Central memory CD4-positive, alpha-beta T cell (primary cell): ENCODE measurements around the gene RNF224.
"Not testable (repeated sequence)": the region's sequence is repeated elsewhere in the genome, so short reads cannot be mapped to it uniquely, and the experiment has no call there.

Experiments used
- DNase-seq: peaks from one replicate; pipeline ENCODE4 v3.0.0; 2022

Gene RNF224

DNA sequence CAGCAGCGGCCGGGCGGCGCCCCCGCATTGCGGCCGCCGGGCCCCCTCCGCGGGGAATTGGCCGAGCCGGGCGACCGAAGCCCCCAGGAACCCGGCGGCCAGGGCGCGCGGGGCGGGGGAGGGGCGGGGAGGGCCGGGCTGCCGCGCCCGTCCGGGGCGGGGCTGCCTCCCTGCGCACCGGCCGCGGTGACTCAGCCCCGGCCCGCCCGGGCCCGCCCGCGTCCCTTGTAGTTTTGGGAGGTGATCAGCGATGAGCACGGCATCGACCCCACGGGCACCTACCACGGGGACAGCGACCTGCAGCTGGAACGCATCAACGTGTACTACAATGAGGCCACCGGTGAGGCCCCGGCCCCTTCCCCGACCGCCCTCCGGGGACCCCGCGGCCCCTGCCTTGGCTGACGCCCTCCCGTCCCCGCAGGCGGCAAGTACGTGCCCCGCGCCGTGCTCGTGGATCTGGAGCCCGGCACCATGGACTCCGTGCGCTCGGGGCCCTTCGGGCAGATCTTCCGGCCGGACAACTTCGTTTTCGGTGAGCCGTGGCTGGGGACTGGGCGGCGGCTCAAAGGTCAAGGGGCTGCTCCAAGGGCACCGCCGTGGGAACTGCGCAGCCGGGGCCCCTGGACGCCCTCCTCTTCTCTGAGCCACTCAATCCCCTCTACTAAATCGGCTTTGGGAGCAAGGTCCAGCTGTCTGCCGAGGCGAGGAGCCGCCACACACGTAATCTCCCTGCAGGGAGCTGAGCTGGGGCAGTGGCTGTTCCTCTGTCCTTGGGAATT lies 14.4 kb downstream of the RNF224 start:
- DNase-seq: peak; percentile 55

GRCh38 chr9:137242269-137243203 lies 15.2 kb downstream of the RNF224 start:
- DNase-seq: no peak

DNA sequence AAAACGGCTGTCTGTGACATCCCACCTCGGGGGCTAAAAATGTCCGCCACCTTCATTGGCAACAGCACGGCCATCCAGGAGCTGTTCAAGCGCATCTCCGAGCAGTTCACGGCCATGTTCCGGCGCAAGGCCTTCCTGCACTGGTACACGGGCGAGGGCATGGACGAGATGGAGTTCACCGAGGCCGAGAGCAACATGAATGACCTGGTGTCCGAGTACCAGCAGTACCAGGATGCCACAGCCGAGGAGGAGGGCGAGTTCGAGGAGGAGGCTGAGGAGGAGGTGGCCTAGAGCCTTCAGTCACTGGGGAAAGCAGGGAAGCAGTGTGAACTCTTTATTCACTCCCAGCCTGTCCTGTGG lies 15.9 kb downstream of the RNF224 start:
- DNase-seq: not testable (repeated sequence)

DNA sequence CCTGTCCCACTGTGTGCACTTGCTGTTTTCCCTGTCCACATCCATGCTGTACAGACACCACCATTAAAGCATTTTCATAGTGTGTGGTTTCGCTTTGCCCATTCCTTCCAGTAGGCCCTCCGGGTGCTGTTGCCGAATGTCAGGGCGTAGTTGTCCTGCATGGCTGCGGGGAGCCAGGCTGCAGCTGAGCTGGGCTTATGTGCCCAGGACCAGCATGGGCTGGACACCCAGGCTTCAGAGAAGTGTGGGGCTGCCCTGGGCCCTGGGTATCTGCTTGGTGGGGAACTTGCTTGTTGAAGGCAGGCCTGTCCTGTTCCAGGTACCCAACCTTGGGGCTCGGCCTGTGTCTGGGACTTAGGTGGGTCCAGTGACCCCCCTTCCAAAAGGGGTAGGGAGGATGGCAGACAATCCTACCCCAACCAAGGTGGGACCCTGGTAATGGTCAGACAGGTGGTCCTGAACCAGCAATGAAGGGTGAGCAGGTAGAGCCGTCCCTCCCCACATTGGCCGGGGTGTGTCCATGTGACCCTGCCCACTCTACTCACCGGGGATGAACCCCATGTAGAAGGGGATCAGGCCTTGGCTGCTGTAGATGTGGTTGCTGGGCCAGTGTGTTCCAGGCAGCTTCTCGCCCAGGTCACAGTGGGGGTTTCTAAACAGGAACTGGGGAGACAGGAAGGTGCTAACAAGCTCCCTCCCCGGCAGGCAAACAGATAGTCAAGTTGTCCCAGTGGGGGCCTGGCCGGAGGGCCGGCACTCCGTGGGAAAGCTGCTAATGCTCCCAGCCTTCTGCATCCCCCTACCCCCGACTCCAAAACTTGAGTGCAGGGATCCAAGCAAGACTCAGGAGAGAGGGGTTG lies 16.6 kb downstream of the RNF224 start:
- no peak for DNase-seq

DNA sequence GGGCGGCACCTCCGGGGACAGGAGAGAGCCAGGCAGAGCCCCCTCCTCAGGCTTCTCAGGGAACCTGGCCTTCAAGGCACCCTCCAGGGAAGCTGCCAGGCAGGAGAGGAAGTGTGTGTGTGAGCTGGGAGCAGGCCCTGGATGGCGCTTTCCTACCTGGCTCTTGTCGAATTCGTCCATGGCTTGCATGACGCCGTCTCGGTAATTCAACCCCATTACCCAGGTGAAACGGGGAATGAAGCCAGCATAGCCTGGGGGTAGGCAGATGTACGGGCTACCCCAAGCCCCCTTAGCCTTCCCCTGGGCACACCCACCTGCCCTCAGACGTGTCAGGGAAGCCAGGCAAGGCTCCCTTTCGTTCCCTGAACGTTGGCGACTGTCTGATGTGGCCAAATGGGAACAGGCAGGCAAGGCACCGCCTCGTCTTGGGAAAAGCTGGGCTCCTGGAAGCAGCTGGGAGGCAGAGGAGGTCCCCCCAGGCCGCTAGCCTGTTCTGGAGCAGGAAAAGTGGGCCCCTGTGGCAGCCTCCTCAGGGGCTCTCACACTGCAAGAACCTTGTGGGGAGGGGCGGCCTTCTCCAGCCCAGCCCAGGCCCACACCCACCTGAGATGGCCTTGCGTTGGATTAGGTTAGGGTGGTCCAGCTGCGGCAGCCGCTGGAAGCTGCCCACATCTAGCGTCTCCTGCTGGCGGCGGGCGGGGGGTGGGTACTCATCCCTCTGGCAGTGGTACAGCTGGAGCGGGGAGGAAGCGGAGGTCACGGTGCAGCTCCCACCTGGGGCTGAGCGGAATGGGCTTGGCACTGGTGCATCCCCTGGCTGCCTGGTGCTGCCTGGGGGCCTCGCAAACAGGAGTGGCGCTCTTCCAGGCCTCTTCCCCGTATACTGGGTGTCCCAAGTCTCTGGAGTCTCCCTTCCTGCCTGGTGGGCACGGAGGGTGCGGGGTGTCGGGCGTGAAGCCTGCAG lies 17.5 kb downstream of the RNF224 start:
- DNase-seq: no peak

DNA sequence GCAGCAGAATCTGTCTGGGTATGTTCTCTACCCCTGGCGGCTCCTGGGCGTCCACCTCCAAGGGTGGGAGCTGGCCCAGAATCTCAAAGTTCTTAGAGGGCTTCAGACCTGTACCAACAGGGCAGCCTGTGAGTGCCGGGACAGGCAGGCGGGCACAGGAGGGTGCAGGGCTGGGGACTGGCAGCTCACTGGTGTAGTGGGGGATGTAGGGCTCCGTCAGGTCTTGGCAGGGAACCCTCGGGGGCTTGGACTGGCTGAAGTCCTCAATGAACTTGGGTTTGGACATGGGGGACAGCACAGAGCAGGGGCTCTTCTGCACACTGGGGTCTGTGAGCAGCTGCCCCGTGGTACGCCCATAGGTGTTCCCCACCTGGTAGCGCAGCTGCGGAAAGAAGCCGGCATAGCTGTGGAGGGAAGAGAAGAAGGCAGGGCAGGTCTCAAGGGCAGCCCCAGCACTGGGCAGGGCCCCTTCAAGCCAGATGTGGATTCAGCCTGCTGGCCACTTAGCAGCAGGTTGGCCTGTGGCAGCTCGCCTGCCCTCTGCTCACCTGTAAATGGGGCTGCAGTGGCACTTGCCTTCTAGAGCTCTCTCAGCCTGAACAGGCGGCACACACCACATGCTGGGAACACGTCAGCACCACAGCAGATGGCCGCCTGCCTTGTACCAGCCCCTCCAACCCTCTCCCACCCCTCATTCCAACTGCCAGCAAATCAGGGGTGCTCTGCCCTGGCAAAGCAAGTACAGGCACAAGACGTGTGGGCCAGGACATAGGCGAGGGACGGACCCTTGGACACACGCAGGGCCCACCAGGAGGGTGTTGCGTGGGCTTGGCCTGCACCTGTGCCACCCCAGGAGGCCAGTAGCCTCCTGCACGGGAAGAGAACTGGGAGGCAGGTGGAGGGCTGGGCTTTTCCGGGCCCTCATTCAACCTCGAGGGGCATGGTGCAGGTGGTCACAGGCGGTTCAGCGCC lies 18.4 kb downstream of the RNF224 start:
- no peak for DNase-seq

DNA sequence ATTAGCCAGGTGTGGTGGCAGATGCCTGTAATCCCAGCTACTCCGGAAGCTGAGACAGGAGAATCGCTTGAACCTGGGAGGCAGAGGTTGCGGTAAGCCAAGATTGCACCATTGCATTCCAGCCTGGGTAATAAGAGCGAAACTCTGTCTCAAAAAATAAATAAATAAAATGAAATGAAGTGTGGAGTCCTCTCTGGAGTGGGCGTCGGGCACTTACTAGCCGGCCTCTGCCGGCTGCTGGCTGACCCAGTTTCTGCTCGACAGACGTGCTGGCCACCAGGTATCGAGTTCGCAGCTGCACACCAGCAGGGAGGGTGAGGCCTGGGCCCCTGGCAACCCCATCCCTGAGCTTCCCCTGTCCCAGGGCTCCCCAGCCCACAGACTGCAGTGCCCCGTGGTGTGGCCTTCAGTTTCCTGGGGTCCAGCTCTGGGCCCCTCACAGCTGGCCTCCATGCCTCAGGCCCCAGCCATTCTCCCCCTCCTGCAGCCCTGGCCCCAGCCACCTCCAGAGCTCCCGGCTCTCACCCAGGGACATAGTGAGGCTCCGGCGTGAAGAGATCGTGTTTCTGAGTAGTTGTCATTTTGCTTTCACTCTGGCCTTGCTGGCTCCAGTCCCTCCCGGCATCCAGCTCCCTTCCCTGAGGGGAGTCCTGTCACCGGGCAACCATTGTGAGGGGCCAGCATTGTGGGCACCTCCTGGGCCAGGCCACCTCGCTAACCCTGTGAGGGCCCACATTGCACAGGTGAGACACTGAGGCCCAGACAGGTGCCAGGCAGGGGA lies 20.0 kb downstream of the RNF224 start:
- no peak for DNase-seq

DNA sequence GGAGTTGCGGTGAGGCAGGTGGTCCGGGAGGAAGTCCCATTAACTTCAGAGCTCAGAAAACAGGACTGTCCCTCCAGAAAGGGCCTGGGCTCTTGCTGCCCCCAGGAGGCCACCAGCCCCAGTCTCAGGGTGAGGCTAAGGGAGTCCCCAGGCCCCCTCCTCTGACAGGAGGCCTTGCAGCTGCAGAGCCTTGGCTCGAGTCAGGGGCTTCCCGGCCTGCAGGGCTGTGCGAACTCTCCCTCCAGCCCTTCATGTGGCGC lies 20.5 kb downstream of the RNF224 start:
- DNase-seq: no peak

DNA sequence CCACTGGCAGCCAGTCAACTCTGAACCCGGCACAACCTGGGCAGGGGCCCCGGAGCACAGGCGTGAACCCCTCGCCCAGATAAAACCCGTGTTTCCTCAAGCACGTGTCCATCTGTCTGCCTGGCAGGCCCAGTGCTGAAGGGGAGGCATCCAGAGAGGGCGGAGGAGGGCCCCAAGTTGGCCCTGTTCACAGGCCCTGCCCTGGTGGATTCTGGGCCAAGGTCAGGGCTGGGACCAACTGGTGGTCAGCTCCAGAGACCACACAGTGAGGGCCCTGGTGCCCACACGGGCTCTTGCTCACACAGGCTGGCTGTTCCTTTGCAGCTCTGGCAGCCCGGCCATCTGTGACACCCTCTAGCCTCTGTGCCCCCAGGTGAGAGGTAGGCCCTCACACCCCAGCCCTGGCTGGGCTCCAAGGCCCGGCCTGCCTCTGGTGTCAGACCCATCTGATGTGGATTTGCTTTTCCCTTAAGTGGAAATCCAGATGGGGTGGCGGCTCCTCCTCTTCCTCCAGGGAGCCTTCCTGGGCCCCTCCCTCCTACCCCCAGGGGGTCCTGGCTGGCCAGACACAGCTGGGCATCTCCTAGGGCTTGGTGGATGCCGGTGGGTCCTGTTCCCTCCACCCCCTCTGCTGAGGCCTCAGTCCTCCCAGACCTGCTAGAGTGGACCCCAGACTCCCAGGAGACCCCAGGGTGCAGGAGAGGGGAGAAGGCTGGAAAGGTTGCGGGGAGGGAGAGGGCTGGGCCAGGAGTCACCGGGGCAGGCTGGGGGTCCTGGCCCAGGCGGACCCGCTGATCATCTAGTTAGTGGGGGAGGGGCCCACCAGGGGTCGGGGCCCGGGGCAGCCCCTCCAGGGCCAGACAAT lies 23.3 kb downstream of the RNF224 start:
- no peak for DNase-seq

DNA sequence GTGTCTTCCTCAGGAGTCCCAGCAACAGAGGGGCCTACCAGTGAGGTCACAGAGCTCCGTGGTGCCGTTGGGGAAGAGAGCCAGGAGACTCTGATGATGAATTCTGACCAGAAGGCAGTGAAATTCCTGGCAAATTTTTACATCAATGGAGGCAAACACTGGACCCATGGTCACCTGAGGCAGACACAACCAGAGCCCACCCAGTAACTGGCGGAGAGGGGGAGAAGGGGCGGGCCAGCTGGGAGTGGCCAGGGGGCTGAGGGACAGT lies 23.8 kb downstream of the RNF224 start, which contains the start of gene STPG3:
TSS of gene STPG3 (plus strand) at position 93 of the 268 bp plus-strand sequence. CDS start at position 94, 1 bp downstream.
- DNase-seq: no peak

DNA sequence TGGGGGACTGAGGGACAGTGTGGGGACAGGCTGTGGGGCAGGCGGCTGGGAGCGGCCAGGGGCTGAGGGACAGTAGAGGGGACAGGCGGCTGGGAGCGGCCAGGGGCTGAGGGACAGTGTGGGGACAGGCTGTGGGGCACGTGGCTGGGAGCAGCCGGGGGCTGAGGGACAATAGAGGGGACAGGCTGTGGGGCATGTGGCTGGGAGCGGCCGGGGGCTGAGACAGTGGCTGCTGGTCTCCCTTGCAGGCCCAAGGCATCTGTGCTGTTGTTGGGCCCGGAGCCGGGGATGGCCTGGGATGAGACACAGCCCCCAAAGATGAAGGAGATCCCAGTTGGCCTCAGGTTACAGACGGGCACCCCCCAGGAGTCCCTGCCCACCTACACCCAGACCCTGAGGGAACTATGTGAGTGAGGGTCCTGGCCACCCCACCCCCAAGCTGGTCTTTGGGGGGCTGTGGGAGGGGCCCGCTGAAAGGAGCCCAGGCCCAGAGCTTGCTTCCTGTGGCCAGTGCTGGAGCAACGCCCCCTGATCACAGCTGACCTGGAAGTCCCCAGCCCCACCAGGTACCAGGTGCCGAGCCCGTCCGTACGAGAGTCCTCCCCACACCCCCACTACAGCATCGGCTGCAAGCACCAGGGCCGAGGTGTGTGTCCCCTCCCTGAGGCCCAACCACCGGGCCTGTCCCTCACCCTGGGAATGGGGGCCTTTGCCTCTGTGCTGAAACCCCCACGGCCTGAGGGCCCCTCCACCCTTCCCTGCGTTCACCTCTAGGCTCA lies 24.4 kb downstream of the RNF224 start:
- no peak for DNase-seq

- DNase-seq: no peak
Measured at GRCh38 chr9:137252555-137253506, 25.5 kb downstream of the RNF224 start.

DNA sequence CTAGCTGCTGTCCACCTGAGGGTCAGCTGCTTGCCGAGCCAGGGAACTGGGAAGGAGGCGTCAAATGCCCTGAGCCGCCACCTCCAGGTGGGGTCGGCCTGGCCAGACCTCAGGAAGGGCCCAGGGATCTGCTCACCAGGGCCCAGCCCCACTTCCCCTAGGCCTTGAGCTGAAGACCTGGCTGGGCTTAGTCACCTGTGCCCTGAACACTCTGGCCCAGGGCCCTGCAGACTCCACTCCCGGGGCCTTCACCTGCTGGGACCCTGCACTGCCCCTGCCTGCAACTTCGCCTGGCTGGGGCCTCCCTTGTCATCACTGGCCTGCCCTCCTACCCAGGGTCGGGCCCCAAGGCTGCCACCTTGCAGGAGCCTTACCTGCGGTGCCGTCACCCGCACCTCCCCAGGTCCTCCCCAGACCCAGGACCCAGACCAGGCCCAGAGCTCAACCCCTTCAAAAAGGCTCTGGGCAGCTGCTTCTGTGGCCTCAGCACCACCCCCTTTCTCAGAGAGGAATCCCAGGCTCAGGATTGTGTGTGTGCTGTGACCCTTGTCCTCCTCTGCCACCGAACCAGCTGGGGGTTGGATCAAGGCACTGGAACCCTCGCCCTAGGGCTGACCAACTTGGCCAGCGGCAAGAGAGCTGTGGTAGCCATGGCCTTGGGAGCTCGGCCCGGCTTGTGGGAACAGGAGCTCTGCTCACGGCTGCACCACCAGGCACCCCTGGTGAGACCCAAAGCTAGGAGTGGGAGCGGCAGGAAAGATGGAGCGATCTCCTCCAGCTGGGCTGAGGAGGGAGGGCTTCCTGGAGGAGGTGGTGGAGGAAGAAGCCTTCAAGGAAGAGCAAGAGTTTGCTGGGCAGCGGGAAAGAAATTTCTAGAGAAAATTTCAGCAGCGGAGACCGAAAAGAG lies 26.7 kb downstream of the RNF224 start:
- DNase-seq: no peak

DNA sequence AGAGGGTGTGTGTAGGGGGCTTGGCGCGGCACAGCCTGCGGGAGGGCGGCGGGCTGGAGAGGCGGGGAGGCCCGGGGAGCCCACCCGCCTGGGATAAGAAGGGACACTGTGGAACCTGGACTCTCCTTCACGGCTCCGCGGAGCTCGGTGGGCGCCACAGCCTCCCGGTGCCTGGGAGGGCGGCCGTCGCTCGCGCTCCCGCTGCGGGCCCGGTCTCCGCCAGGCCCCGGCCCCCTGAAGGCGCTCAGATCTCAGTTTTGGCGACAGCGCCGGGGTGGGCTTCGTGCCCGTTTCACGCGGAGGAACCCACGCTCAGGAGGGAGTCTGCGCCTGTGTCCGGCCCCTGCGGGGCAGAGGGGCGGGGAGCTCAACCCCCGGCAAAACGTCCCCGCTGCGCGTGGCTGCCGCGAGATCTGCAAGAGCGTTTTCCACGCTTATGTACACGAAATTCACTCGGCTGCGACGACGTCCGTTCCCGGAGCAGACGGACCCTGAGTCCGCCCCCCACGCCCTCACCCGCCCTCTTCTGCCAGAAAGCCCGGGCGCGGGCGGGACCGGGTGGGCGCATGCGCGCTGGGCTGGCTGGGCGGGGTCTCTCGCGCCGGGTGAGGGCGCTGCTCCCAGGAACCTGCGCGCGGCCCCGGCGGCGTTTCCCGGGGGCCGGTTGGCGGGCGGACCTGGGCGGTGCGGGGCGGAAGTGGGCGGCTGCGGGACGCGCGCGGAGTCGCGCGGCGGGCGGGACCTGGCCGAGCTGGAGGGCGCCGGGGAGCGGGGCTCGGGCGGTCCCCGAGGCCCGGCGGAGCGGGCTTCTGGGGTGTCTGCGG lies 27.5 kb downstream of the RNF224 start, which contains the start of gene NELFB:
TSS of gene NELFB (plus strand) at position 704 of the 824 bp plus-strand sequence.
- DNase-seq: peak; percentile 94
